Measurements from ENCODE around the gene CNTN5. TPM values are rescaled to one million over a fixed set of nuclear protein-coding genes. Genes with fewer than 3 reads are reported as not detected.

CNTN5 gene
- total RNA-seq, 1 experiment from 2014 or later: not detected

- TF ChIP-seq, protein P1, sequence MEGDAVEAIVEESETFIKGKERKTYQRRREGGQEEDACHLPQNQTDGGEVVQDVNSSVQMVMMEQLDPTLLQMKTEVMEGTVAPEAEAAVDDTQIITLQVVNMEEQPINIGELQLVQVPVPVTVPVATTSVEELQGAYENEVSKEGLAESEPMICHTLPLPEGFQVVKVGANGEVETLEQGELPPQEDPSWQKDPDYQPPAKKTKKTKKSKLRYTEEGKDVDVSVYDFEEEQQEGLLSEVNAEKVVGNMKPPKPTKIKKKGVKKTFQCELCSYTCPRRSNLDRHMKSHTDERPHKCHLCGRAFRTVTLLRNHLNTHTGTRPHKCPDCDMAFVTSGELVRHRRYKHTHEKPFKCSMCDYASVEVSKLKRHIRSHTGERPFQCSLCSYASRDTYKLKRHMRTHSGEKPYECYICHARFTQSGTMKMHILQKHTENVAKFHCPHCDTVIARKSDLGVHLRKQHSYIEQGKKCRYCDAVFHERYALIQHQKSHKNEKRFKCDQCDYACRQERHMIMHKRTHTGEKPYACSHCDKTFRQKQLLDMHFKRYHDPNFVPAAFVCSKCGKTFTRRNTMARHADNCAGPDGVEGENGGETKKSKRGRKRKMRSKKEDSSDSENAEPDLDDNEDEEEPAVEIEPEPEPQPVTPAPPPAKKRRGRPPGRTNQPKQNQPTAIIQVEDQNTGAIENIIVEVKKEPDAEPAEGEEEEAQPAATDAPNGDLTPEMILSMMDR (IDR thresholded peaks at IDR 0.05; ENCODE audit: unreplicated experiment): no peak
- BruUV-seq (replicated peaks): no TSS peak
- ChIA-PET CTCF (interaction anchor here (0.8 kb wide), 1 partner anchor 718 kb away, joined by 3 read pairs; no protein-coding TSS in a partner anchor), POLR2A (no interaction called here)
- intact Hi-C loops (cut with micrococcal nuclease): no loop called here
- Mint-ChIP-seq H3K4me3 (ENCODE audit: unreplicated experiment) (no peak overlapping the region), H3K27ac (ENCODE audit: low read depth, unreplicated experiment) (no peak overlapping the region), H3K9me3 (ENCODE audit: unreplicated experiment) (peaks cover 15% of the 10 kb centered on the region), H3K36me3 (ENCODE audit: insufficient read depth, unreplicated experiment) (no peaks in the 10 kb centered on the region), H3K27me3 (ENCODE audit: insufficient read depth, unreplicated experiment) (no peaks in the 10 kb centered on the region), H3K4me1 (ENCODE audit: insufficient read depth, unreplicated experiment) (peaks cover 5% of the 10 kb centered on the region)
- DNase-seq (ENCODE audit: unreplicated experiment): no peak
These were observed 939.8 kb downstream of the CNTN5 start for GRCh38 chr11:99960536-99960935.

DNA sequence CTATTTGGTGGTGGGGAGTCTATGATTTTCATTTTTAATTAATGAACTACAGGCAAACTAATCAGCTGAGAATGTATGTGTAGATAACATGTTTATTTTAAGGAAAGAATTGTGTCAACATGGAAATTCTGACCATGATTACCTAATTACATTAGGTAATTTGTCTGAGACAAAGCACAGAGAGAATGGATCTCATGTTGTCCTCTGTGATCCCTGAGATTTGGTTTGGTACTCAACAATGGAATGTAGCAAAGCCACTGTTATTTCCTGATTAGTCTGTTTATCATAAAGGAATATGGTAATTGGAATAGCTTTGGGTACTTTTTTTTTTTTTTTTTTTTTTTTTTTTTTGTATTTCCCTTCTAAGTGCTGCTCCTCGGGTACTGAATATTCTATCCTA lies 947.6 kb downstream of the CNTN5 start:
- TF ChIP-seq, protein P1 (IDR thresholded peaks at IDR 0.05; ENCODE audit: unreplicated experiment): no peak
- ChIA-PET POLR2A (interaction anchor here (0.7 kb wide), 1 partner anchor 627 kb away, joined by 3 read pairs; no protein-coding TSS in a partner anchor), CTCF (no interaction called here)
- Mint-ChIP-seq H3K27ac (ENCODE audit: low read depth, unreplicated experiment) (no peak overlapping the region), H3K27me3 (ENCODE audit: insufficient read depth, unreplicated experiment) (peaks cover 19% of the 10 kb centered on the region), H3K36me3 (ENCODE audit: insufficient read depth, unreplicated experiment) (no peaks in the 10 kb centered on the region), H3K4me1 (ENCODE audit: insufficient read depth, unreplicated experiment) (no peaks in the 10 kb centered on the region), H3K4me3 (ENCODE audit: unreplicated experiment) (no peak overlapping the region), H3K9me3 (ENCODE audit: unreplicated experiment) (no peaks in the 10 kb centered on the region)
- intact Hi-C loops (cut with micrococcal nuclease): no loop called here
- no peak for DNase-seq (ENCODE audit: unreplicated experiment)
- BruUV-seq (replicated peaks): no TSS peak

GRCh38 chr11:99973993-99974392 lies 953.2 kb downstream of the CNTN5 start:
- Mint-ChIP-seq H3K4me1 (ENCODE audit: insufficient read depth, unreplicated experiment) (no peaks in the 10 kb centered on the region), H3K4me3 (ENCODE audit: unreplicated experiment) (no peak overlapping the region), H3K36me3 (ENCODE audit: insufficient read depth, unreplicated experiment) (no peaks in the 10 kb centered on the region), H3K9me3 (ENCODE audit: unreplicated experiment) (no peaks in the 10 kb centered on the region), H3K27me3 (ENCODE audit: insufficient read depth, unreplicated experiment) (no peaks in the 10 kb centered on the region), H3K27ac (ENCODE audit: low read depth, unreplicated experiment) (no peak overlapping the region)
- TF ChIP-seq, protein P1 (IDR thresholded peaks at IDR 0.05; ENCODE audit: unreplicated experiment): no peak
- DNase-seq (ENCODE audit: unreplicated experiment): no peak
- ChIA-PET POLR2A (interaction anchor here (0.6 kb wide), 1 partner anchor 157 kb away, joined by 3 read pairs; no protein-coding TSS in a partner anchor), CTCF (no interaction called here)
- BruUV-seq (replicated peaks): no TSS peak
- intact Hi-C loops (cut with micrococcal nuclease): no loop called here

DNA sequence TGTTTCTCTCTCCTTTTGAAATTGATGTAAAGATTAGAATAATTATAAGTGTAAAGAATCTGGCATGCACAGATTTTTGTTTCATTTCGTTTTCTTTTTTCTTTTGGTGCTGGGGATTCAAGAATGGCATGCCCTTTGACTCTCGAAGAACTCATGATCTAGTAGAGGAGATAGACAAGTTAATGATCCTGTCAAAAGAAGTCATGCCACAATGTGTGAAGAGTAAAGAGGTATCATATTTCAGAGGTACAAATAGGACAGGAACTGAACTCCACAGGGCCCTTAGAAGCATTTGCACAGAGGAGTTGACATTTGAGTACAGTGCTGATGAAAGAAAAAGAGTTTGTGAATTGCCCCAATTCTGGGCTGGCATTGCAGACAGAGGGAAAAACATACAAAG lies 958.3 kb downstream of the CNTN5 start:
- Mint-ChIP-seq H3K27me3 (ENCODE audit: insufficient read depth, unreplicated experiment) (peaks cover 3% of the 10 kb centered on the region), H3K4me1 (ENCODE audit: insufficient read depth, unreplicated experiment) (no peaks in the 10 kb centered on the region), H3K27ac (ENCODE audit: low read depth, unreplicated experiment) (no peak overlapping the region), H3K4me3 (ENCODE audit: unreplicated experiment) (no peak overlapping the region), H3K9me3 (ENCODE audit: unreplicated experiment) (peaks cover 8% of the 10 kb centered on the region), H3K36me3 (ENCODE audit: insufficient read depth, unreplicated experiment) (no peaks in the 10 kb centered on the region)
- DNase-seq (ENCODE audit: unreplicated experiment): no peak
- CTCF ChIA-PET: interaction anchor here (0.8 kb wide), 1 partner anchor 9 kb away, joined by 3 read pairs; no protein-coding TSS in a partner anchor
- no TSS peak for BruUV-seq (replicated peaks)
- POLR2A ChIA-PET: no interaction called here
- intact Hi-C loops (cut with micrococcal nuclease): no loop called here
- TF ChIP-seq, protein P1 (IDR thresholded peaks at IDR 0.05; ENCODE audit: unreplicated experiment): no peak

All from MCF 10A (cell line).